Right lobe of liver (tissue), 6 donors: ENCODE measurements around the gene LHFPL2. TPM values are rescaled to one million over a fixed set of nuclear protein-coding genes. Genes with fewer than 3 reads are reported as not detected.

Source experiments
- ATAC-seq, 4 donors: fragments of 200-7000 bp; cut with Tn5 transposase; one replicate each; pipeline ENCODE4 v1.9.1; 2020; ENCODE audit warnings: mild to moderate bottlenecking in 4 of 4, moderate library complexity in 4 of 4
- DNase-seq, 3 donors: peaks; one replicate each; pipeline ENCODE4 v3.0.0-alpha.2; 2020
- H3K27ac ChIP-seq, 3 donors: fragments of 200-600 bp; one replicate each; pipeline ENCODE4 v1.8.0; 2022
- H3K27me3 ChIP-seq, 2 donors: fragments of 200-600 bp; one replicate each; pipeline ENCODE4 v1.8.0; 2022
- H3K36me3 ChIP-seq, 4 donors: fragments of 200-600 bp; sonication (generic) in 1 of 4; one replicate each; pipeline versions ENCODE4 v1.5.1 to v1.8.0; 2017 to 2022; ENCODE audit warnings: control low read depth in 1 of 4
- H3K4me1 ChIP-seq, 4 donors: fragments of 200-600 bp; sonication (generic) in 1 of 4; one replicate each; pipeline versions ENCODE4 v1.5.1 to v1.8.0; 2017 to 2022; ENCODE audit warnings: control low read depth in 1 of 4
- H3K4me3 ChIP-seq, 3 donors: fragments of 200-600 bp; one replicate each; pipeline ENCODE4 v1.8.0; 2022
- H3K9me3 ChIP-seq, 4 donors: fragments of 200-600 bp; sonication (generic) in 1 of 4; one replicate each; pipeline versions ENCODE4 v1.5.1 to v1.8.0; 2017 to 2022; ENCODE audit warnings: control low read depth in 1 of 4
- CTCF ChIP-seq, 4 donors: fragments of 200-600 bp in 3 of 4; fragments of 450-650 bp in 1 of 4; IDR thresholded peaks; one replicate each; pipeline versions ENCODE4 v1.5.1 to v1.8.0; 2016 to 2022; ENCODE audit warnings: antibody characterized with exemption in 4 of 4, mild to moderate bottlenecking in 2 of 4
- POLR2A ChIP-seq: fragments of 450-650 bp; IDR thresholded peaks from one replicate; pipeline ENCODE4 v1.6.1; 2017; ENCODE audit warnings: antibody characterized with exemption, mild to moderate bottlenecking
- WGBS: methylation state at CpG from one replicate; pipeline ENCODE4 v1.1.6; 2018; ENCODE audit warnings: low coverage, low lambda C conversion rate; ENCODE audit not compliant: insufficient coverage; ENCODE audit errors: missing lambda C conversion rate; 5-methylcytosine and 5-hydroxymethylcytosine counted together
- intact Hi-C, 2 donors: fragments of 100-400 bp; cut with DNase I; formaldehyde crosslinking; loops; one replicate each; pipeline versions ENCODE4 v1.11.2 to v1.14.1; 2022
- total RNA-seq, 6 experiments: library from RNA; depleted of rRNA in 2 of 6; stranded (reverse); fragments of >200 nt in 2 of 6; fragmentation: NEBNext Ultra II Directional in 3 of 6; extraction: Animal tissue kit (Norgen Biotek cat#: 25700) in 3 of 6; gene quantifications; one replicate each; pipeline versions ENCODE4 v1.1.0 to v1.2.4, GENCODE V29; 2016 to 2023
- donor health status: DM: no; HTN: yes; CAD: no.
- donor health status: DM: no; HTN: no; CAD: no.
- donor health status: DM: no; HTN: no; CAD: no.
- donor health status: DM: no; HTN: yes; CAD: no.
- donor health status: DM: no; HTN: yes; CAD: no.

LHFPL2 gene
- total RNA-seq, 6 experiments from 2014 or later, result 2.6 to 11.8 (median 4.3) TPM

GRCh38 chr5:78476795-78477194 lies 171.8 kb downstream of the LHFPL2 start:
- DNase-seq (no peak), ATAC-seq (no peak)
- TF ChIP-seq POLR2A, result no peak
- no peak for TF ChIP-seq CTCF (IDR thresholded peaks at IDR 0.05)
- H3K4me3 ChIP-seq, result no peak overlapping the region
- H3K4me1 ChIP-seq, result no peaks in the 10 kb centered on the region
- H3K36me3 ChIP-seq, result no peaks in the 10 kb centered on the region
- no peak overlapping the region for H3K27ac ChIP-seq
- no peaks in the 10 kb centered on the region for H3K27me3 ChIP-seq
- intact Hi-C loops, result no loop called here
- 97% methylated on average over 1 of the region's 1 CpG for WGBS
- H3K9me3 ChIP-seq, result no peaks in the 10 kb centered on the region

- Histone ChIP-seq H3K27ac (no peak overlapping the region), H3K36me3 (no peaks in the 10 kb centered on the region), H3K9me3 (no peaks in the 10 kb centered on the region), H3K4me3 (no peak overlapping the region), H3K27me3 (no peaks in the 10 kb centered on the region), H3K4me1 (no peaks in the 10 kb centered on the region)
- ATAC-seq, result no peak
- 95% methylated on average over 2 of the region's 3 CpGs for WGBS
- TF ChIP-seq CTCF (IDR thresholded peaks at IDR 0.05) (no peak), POLR2A (no peak)
- DNase-seq, result no peak
- intact Hi-C loops, result no loop called here
These were observed 173.2 kb downstream of the LHFPL2 start for GRCh38 chr5:78475370-78475769.

DNA sequence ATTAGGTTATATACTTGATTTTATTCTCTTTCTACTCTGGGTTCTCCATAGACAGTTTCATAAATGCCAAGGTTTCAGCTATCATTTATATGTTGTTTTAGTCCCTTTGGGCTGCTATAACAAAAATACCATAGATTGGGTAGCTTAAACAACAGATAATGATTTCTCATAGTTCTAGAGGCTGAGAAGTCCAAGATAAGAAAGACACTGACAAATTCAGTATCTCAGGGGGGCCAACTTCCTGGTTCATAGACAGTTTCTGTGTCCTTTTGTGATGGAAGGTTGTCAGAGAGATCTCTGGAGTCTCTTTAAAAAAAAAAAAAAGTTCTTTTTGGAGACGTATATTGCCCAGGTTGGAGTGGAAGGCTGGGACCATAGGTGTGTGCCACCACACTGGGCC lies 174.8 kb downstream of the LHFPL2 start:
- Histone ChIP-seq H3K4me3 (no peak overlapping the region), H3K4me1 (no peaks in the 10 kb centered on the region), H3K27ac (no peak overlapping the region), H3K9me3 (no peaks in the 10 kb centered on the region), H3K27me3 (no peaks in the 10 kb centered on the region), H3K36me3 (no peaks in the 10 kb centered on the region)
- 100% methylated on average over 1 of the region's 1 CpG for WGBS
- TF ChIP-seq CTCF (IDR thresholded peaks at IDR 0.05) (no peak), POLR2A (no peak)
- ATAC-seq (no peak), DNase-seq (no peak)
- intact Hi-C loops, result no loop called here

DNA sequence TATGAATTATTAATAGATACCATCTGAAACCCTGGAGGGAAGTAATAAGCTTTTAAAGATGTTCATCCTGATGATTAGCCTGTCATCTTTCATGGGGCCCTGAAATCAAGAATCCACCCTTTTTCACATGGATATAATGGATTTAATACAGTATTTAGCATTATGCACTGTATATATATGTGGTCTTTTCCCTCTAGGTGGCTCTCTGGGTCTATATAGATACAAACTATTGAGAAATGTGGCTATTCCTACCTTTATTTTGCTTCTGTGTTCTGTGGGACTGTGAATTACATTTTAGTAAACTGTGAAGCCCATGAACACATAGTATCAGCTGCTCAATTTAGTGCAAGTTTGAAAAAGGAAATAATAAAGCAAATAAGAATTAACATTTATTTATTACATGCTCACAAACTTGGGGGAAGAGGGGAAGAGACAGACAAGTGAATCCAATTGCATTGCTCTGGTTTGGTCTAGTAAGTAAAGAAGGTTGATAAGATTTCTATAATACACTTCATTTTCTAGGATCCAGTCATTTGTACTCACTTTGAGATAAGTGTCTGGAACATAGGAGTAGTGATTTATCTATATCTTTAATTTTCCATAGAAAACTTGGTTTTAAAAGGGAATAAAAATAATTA lies 176.0 kb downstream of the LHFPL2 start:
- intact Hi-C loops, result no loop called here
- no peaks in the 10 kb centered on the region for H3K4me1 ChIP-seq
- no peak for DNase-seq
- H3K36me3 ChIP-seq, result no peaks in the 10 kb centered on the region
- ATAC-seq, result peak in 3 of 4 donors; percentile 20 to 68 (median 44)
- no peak overlapping the region for H3K27ac ChIP-seq
- H3K9me3 ChIP-seq, result no peaks in the 10 kb centered on the region
- H3K27me3 ChIP-seq, result no peaks in the 10 kb centered on the region
- H3K4me3 ChIP-seq, result no peak overlapping the region
- TF ChIP-seq CTCF (IDR thresholded peaks at IDR 0.05) (peak in 2 of 4 donors; percentile 13 to 18), POLR2A (no peak)

- Histone ChIP-seq H3K36me3 (no peaks in the 10 kb centered on the region), H3K27me3 (no peaks in the 10 kb centered on the region), H3K27ac (no peak overlapping the region), H3K4me1 (no peaks in the 10 kb centered on the region), H3K4me3 (no peak overlapping the region), H3K9me3 (no peaks in the 10 kb centered on the region)
- intact Hi-C loops, result no loop called here
- TF ChIP-seq POLR2A (no peak), CTCF (IDR thresholded peaks at IDR 0.05) (no peak)
- no peak for ATAC-seq
- no peak for DNase-seq
These were observed 176.7 kb downstream of the LHFPL2 start for GRCh38 chr5:78471896-78472295.
